ENCODE results near the gene CFTR.

Gene CFTR

DNA sequence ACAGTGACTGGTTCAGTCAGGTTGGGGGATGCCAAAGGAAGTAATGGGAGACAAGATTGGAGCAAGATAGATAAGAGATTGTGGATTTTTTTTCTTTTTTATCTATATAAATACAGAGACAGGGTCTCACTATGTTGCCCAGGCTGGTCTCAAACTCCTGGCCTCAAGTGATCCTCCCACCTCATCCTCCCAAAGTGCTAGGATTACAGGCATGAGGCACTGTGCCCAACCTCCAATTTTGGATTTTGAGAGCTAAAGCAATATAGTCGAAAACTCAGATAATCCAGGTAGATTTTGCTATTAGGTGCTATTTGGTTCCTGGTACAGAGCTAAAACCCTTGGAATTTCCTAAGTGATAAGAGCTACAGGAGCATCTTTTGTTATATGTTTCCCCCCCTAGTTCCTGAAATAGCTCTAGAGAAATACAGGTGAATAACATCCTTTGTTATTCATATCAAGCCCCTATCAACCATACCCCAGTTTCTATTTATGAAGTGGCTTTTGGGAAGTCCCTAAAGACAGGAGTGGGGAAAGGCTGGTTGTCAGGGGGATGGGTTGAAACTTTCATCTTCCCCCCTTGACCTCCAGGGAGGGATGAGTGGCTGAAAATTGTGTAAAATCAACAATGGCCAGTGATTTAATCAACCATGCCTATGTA is 151.2 kb downstream of the CFTR start:
- TF ChIP-seq, protein P1, sequence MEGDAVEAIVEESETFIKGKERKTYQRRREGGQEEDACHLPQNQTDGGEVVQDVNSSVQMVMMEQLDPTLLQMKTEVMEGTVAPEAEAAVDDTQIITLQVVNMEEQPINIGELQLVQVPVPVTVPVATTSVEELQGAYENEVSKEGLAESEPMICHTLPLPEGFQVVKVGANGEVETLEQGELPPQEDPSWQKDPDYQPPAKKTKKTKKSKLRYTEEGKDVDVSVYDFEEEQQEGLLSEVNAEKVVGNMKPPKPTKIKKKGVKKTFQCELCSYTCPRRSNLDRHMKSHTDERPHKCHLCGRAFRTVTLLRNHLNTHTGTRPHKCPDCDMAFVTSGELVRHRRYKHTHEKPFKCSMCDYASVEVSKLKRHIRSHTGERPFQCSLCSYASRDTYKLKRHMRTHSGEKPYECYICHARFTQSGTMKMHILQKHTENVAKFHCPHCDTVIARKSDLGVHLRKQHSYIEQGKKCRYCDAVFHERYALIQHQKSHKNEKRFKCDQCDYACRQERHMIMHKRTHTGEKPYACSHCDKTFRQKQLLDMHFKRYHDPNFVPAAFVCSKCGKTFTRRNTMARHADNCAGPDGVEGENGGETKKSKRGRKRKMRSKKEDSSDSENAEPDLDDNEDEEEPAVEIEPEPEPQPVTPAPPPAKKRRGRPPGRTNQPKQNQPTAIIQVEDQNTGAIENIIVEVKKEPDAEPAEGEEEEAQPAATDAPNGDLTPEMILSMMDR (IDR thresholded peaks at IDR 0.05; ENCODE audit: low read depth, low read length, missing control alignments) = no peak
- H3K4me3 ChIP-seq (ENCODE audit: low read depth, low read length) = no peak overlapping the region
- DNase-seq (ENCODE audit: low read depth) = no peak

DNA sequence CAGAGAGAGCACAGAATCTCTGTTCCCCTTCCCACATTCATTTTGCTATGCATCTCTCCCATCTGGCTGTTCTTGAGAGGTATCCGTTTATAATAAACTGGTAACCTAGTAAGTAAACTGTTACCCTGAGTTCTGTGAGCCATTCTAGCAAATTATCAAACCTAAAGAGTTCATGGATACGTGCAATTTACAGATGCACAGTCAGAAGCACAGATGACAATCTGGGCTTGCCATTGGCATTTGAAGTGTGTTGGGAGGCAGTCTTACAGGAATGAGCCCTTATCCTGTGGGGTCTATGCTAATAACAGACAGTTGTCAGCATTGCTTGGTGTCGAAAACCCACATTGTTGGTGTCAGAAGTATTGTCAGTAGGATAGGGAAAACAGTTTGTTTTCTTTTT is 151.8 kb downstream of the CFTR start:
- TF ChIP-seq, protein P1 (IDR thresholded peaks at IDR 0.05; ENCODE audit: low read depth, low read length, missing control alignments) = no peak
- no peak for DNase-seq (ENCODE audit: low read depth)
- H3K4me3 ChIP-seq (ENCODE audit: low read depth, low read length) = no peak overlapping the region

DNA sequence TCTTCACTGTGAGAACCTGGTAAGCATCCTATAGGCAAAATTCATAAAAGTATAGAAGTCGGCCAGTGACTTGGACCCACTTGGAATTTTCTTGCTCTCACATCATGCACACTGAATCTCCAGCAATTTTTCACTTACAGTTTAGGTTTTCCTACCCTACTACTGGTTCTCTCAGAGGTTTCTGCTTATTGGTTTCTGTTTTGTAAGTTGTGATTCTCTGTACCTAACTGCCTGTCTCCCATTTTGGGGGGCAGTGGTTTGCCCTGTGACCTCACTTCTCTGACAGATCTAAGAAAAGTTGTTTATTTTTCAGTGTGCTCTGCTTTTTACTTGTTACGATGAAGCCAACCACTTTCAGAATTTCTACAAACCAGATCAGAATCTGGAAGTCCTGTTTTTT is 158.1 kb downstream of the CFTR start:
- no peak overlapping the region for H3K4me3 ChIP-seq (ENCODE audit: low read depth, low read length)
- TF ChIP-seq, protein P1 (IDR thresholded peaks at IDR 0.05; ENCODE audit: low read depth, low read length, missing control alignments) = no peak
- DNase-seq (ENCODE audit: low read depth) = no peak

DNA sequence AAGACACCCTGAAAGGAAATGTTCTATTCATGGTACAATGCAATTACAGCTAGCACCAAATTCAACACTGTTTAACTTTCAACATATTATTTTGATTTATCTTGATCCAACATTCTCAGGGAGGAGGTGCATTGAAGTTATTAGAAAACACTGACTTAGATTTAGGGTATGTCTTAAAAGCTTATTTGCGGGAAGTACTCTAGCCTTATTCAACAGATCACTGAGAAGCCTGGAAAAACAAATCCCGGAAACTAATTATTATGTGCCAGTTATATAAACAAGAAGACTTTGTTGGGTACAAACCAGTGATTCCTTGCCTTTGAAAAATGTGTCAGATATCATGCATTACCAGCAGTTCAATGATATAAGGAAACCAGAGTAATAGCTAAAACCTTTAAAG is 160.1 kb downstream of the CFTR start:
- no peak for DNase-seq (ENCODE audit: low read depth)
- H3K4me3 ChIP-seq (ENCODE audit: low read depth, low read length) = no peak overlapping the region
- TF ChIP-seq, protein P1 (IDR thresholded peaks at IDR 0.05; ENCODE audit: low read depth, low read length, missing control alignments) = no peak

DNA sequence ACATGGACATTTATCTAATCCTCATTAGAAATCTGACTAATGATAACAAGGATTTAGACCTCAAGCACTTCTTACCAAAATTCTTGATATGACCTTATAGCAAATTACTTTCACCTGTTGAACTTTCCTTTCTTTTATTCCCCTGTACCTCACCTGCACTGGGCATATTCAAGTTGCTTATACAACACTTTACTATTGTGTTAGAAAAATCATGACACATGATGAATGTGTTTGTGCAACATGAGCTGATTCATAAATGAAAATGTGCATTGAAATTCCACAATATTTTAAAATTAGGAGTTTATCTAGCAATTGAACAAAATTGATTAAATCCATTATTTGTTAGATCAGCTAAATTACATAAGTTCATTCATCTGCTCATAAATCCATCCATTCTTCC is 160.6 kb downstream of the CFTR start:
- no peak for DNase-seq (ENCODE audit: low read depth)
- H3K4me3 ChIP-seq (ENCODE audit: low read depth, low read length) = no peak overlapping the region
- TF ChIP-seq, protein P1 (IDR thresholded peaks at IDR 0.05; ENCODE audit: low read depth, low read length, missing control alignments) = no peak

DNA sequence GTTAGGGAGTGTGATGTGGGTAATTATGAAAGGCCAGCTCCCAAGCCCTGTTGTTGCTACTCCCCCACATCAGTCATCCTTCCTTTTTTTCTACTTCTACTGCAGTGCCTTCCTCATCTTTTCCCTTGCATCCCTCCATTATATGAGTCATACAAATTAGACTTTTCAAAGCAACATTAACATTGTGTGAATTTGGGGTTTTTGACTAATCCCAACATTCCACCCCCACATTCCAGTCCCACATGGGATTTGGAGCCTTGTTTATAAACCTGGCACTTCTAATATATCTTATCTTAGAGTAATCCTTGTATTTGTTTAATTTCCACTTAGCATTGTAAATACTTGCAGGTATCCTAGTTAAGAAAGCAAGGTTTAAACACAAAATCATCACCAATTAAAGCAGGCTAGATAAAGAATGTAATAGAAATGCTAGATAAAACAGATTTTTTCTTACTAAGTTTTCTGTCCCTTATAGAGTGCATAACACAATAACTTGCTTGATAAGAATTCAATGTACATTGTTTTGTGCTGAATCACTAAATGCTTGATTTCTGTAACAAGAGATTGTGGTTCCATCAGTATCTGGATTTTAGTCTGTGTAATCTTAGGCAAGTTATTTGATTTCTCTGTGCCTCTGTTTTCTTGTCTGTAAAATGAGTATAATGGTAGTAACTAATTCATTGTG is 165.8 kb downstream of the CFTR start:
- TF ChIP-seq, protein P1 (IDR thresholded peaks at IDR 0.05; ENCODE audit: low read depth, low read length, missing control alignments) = no peak
- no peak overlapping the region for H3K4me3 ChIP-seq (ENCODE audit: low read depth, low read length)
- no peak for DNase-seq (ENCODE audit: low read depth)

Data from GM12864 (cell line).